Mesenchymal stem cell (in vitro differentiated cells and primary cell): ENCODE results near the gene COL24A1.
"Not testable (repeated sequence)": the region's sequence is repeated elsewhere in the genome, so short reads cannot be mapped to it uniquely, and the experiment has no call there.

Experiments
- DNase-seq: peaks from one replicate; pipeline ENCODE4 v3.0.0-alpha.2; 2013
- H2AFZ ChIP-seq: one replicate; pipeline ENCODE4 v1.6.1; 2013; ENCODE audit warnings: low read depth, mild to moderate bottlenecking, control low read depth, inconsistent platforms, low read length, moderate library complexity
- H2AK5ac ChIP-seq: 2 replicates; pipeline ENCODE4 v1.6.1; 2013; ENCODE audit warnings: low read length, moderate library complexity, mild to moderate bottlenecking, inconsistent platforms; ENCODE audit not compliant: severe bottlenecking
- H2BK120ac ChIP-seq: one replicate; pipeline ENCODE4 v1.6.1; 2013; ENCODE audit warnings: low read depth, mild to moderate bottlenecking, inconsistent platforms, low read length, moderate library complexity
- H2BK12ac ChIP-seq, 2 experiments: one replicate each; pipeline ENCODE4 v1.6.1; 2013; ENCODE audit warnings: inconsistent platforms in 2 of 2, low read length in 2 of 2, mild to moderate bottlenecking in 2 of 2, moderate library complexity in 2 of 2, control low read depth in 1 of 2
- H2BK15ac ChIP-seq: one replicate; pipeline ENCODE4 v1.6.1; 2013; ENCODE audit warnings: mild to moderate bottlenecking, low read depth, inconsistent platforms; ENCODE audit not compliant: poor library complexity, severe bottlenecking
- H2BK5ac ChIP-seq: 2 replicates; pipeline ENCODE4 v1.6.1; 2013; ENCODE audit warnings: low read depth, mild to moderate bottlenecking, low read length, control low read depth, inconsistent platforms; ENCODE audit not compliant: poor library complexity, severe bottlenecking
- H3K14ac ChIP-seq, 2 experiments: one replicate each; pipeline ENCODE4 v1.6.1; 2013; ENCODE audit warnings: inconsistent platforms in 2 of 2, low read length in 2 of 2, control low read depth in 1 of 2, mild to moderate bottlenecking in 1 of 2, moderate library complexity in 1 of 2
- H3K18ac ChIP-seq, 2 experiments: one replicate each; pipeline ENCODE4 v1.6.1; 2013; ENCODE audit warnings: inconsistent platforms in 2 of 2, low read length in 2 of 2, control low read depth in 1 of 2, low read depth in 1 of 2, mild to moderate bottlenecking in 1 of 2
- H3K23ac ChIP-seq, 2 experiments: one replicate each; pipeline ENCODE4 v1.6.1; 2013; ENCODE audit warnings: inconsistent platforms in 2 of 2, low read length in 2 of 2, mild to moderate bottlenecking in 2 of 2, moderate library complexity in 2 of 2, control low read depth in 1 of 2
- H3K27ac ChIP-seq: 2 replicates; pipeline ENCODE4 v1.5.1; 2013; ENCODE audit warnings: mild to moderate bottlenecking, moderate library complexity, low read length, control low read depth, inconsistent platforms; ENCODE audit not compliant: poor library complexity, severe bottlenecking
- H3K27me3 ChIP-seq, 2 experiments: 2 replicates each; pipeline versions ENCODE4 v1.6.1 to v1.7.0; 2013; ENCODE audit warnings: low read length in 2 of 2, mild to moderate bottlenecking in 2 of 2, moderate library complexity in 2 of 2, control low read depth in 1 of 2, inconsistent platforms in 1 of 2; ENCODE audit not compliant: control insufficient read depth in 1 of 2, insufficient read depth in 1 of 2
- H3K36me3 ChIP-seq, 2 experiments: 2 replicates each; pipeline versions ENCODE4 v1.6.1 to v1.7.0; 2013; ENCODE audit warnings: low read length in 2 of 2, control low read depth in 1 of 2, inconsistent platforms in 1 of 2, low read depth in 1 of 2, mild to moderate bottlenecking in 1 of 2; ENCODE audit not compliant: insufficient read depth in 2 of 2, control insufficient read depth in 1 of 2
- H3K4ac ChIP-seq, 2 experiments: one replicate each; pipeline ENCODE4 v1.6.1; 2013; ENCODE audit warnings: inconsistent platforms in 2 of 2, low read length in 2 of 2, mild to moderate bottlenecking in 2 of 2, moderate library complexity in 2 of 2, control low read depth in 1 of 2, low read depth in 1 of 2
- H3K4me1 ChIP-seq: 2 replicates; pipeline ENCODE4 v1.6.1; 2013; ENCODE audit warnings: low read depth, low read length, control low read depth; ENCODE audit not compliant: control insufficient read depth, insufficient read depth
- H3K4me2 ChIP-seq: 2 replicates; pipeline ENCODE4 v1.6.1; 2013; ENCODE audit warnings: low read length, mild to moderate bottlenecking, inconsistent platforms; ENCODE audit not compliant: poor library complexity, severe bottlenecking
- H3K4me3 ChIP-seq, 2 experiments: 2 replicates each; pipeline versions ENCODE4 v1.5.1 to v1.7.0; 2013; ENCODE audit warnings: low read length in 2 of 2, mild to moderate bottlenecking in 2 of 2, control low read depth in 1 of 2, low read depth in 1 of 2; ENCODE audit not compliant: insufficient read depth in 1 of 2
- H3K79me1 ChIP-seq: replicated peaks from 2 replicates; pipeline ENCODE4 v1.6.1; 2013; ENCODE audit warnings: mild to moderate bottlenecking, control low read depth, low read length, inconsistent platforms; ENCODE audit not compliant: poor library complexity, severe bottlenecking
- H3K9ac ChIP-seq: 2 replicates; pipeline ENCODE4 v1.7.0; 2013; ENCODE audit warnings: mild to moderate bottlenecking, low read length, moderate library complexity
- H3K9me3 ChIP-seq: 2 replicates; pipeline ENCODE4 v1.7.0; 2013; ENCODE audit warnings: mild to moderate bottlenecking, low read length; ENCODE audit not compliant: control insufficient read depth
- H4K8ac ChIP-seq: one replicate; pipeline ENCODE4 v1.6.1; 2013; ENCODE audit warnings: inconsistent platforms, mild to moderate bottlenecking, low read length, moderate library complexity
- H4K91ac ChIP-seq: one replicate; pipeline ENCODE4 v1.6.1; 2013; ENCODE audit warnings: mild to moderate bottlenecking, low read length, inconsistent platforms
- WGBS: methylation state at CpG from one replicate; pipeline ENCODE4 v1.1.7; 2013; ENCODE audit warnings: mixed read lengths; 5-methylcytosine and 5-hydroxymethylcytosine counted together

Gene COL24A1

DNA sequence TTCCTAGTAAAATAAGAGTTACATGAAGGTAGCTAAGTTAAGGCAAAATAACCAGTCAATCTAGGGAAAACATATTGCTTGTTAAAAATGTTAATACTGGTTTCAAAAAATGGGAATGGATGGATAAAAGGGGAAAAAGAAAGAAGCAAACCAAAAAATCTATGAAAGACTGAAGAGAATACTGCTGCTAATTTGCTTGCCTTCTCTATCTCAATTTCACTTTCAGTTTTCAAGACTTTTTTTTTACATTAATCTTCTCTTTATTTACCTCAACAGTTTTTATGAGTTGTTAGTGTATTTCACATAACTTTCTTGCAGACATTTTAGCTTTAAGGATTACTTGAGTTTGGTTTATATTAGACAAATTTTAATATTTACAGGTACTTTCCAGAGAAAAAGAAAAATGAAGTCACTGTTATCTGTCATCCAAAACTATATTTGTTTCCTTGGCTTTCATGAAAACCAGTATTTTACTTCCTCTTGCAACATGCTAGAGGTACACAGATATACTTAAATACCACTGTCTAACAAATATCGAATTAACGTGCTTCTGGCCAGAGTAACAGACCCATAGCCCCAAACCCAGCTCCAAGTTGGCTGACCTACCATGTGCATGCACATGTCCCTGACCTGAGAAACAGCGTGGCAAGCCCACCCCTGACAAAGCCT lies 70.7 kb downstream of the COL24A1 start:
- Histone ChIP-seq H3K9me3 (no peaks in the 10 kb centered on the region), H3K4me2 (no peak overlapping the region)

DNA sequence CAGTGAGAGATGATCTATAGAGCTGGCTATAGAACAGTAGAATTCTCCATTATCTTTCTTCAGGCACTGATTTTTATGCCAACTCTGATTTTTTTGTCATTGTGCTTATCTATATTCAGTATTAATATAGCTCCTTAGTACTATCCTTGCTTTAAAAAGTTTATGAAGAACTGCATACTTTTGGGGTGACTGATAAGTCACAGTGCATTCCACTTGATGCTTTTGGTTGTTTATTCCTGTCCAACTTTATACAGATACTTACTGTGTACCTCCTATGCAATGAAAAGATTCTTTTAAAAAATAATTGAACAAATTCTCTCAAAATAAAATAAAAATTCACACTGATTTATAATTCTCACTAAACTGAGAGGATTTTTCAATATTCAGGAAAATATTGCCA lies 71.6 kb downstream of the COL24A1 start:
- no peak overlapping the region for H4K8ac ChIP-seq
- no peak overlapping the region for H3K14ac ChIP-seq
- no peak overlapping the region for H2BK15ac ChIP-seq
- H3K9me3 ChIP-seq: no peaks in the 10 kb centered on the region
- no peak overlapping the region for H2BK12ac ChIP-seq
- no peak overlapping the region for H3K4me2 ChIP-seq
- no peak overlapping the region for H3K4ac ChIP-seq
- no peak for DNase-seq
- H2AK5ac ChIP-seq: no peak overlapping the region
- H2BK5ac ChIP-seq: no peak overlapping the region
- H3K23ac ChIP-seq: no peak overlapping the region
- H3K9ac ChIP-seq: no peak overlapping the region
- no peak overlapping the region for H3K18ac ChIP-seq
- no peaks in the 10 kb centered on the region for H3K27me3 ChIP-seq
- H4K91ac ChIP-seq: no peak overlapping the region
- H2AFZ ChIP-seq: no peak overlapping the region
- no peaks in the 10 kb centered on the region for H3K36me3 ChIP-seq
- H2BK120ac ChIP-seq: no peak overlapping the region
- no peaks in the 10 kb centered on the region for H3K79me1 ChIP-seq
- H3K4me1 ChIP-seq: no peaks in the 10 kb centered on the region
- H3K27ac ChIP-seq: no peak overlapping the region
- H3K4me3 ChIP-seq: no peak overlapping the region

More for the DNA sequence above, 70.7 kb downstream of the COL24A1 start:
- H4K8ac ChIP-seq: no peak overlapping the region
- H3K4ac ChIP-seq: no peak overlapping the region
- DNase-seq: no peak
- no peak overlapping the region for H2AFZ ChIP-seq
- H2BK5ac ChIP-seq: no peak overlapping the region
- H2BK120ac ChIP-seq: no peak overlapping the region
- H3K23ac ChIP-seq: no peak overlapping the region
- no peak overlapping the region for H4K91ac ChIP-seq
- no peaks in the 10 kb centered on the region for H3K36me3 ChIP-seq
- H3K27me3 ChIP-seq: no peaks in the 10 kb centered on the region
- 82% methylated on average over 3 of the region's 3 CpGs for WGBS
- H2AK5ac ChIP-seq: no peak overlapping the region
- H2BK15ac ChIP-seq: no peak overlapping the region
- no peak overlapping the region for H3K27ac ChIP-seq
- no peaks in the 10 kb centered on the region for H3K79me1 ChIP-seq
- no peak overlapping the region for H3K4me3 ChIP-seq
- H3K4me1 ChIP-seq: no peaks in the 10 kb centered on the region
- no peak overlapping the region for H3K14ac ChIP-seq
- H3K9ac ChIP-seq: no peak overlapping the region
- no peak overlapping the region for H3K18ac ChIP-seq
- H2BK12ac ChIP-seq: no peak overlapping the region

DNA sequence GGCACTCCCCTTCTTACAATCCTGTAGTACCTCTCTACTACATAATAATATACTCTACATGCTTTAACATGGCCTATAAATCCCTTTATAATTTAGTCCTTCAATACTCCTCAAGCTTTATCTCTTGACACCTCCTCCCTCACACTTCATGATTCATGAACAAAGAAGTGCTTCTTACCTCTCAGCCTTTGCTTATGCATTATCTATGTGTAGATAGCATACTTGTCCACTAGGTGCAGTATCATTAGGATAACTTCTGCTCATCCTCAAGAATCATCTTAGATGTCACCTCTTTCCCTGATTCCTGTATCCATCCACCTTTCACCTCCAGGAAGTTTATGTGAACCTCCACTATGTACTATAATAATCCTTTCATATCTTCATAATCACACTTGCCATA lies 74.4 kb downstream of the COL24A1 start:
- Histone ChIP-seq H2AFZ (no peak overlapping the region), H3K14ac (no peak overlapping the region), H3K36me3 (no peaks in the 10 kb centered on the region), H3K18ac (no peak overlapping the region), H4K91ac (no peak overlapping the region), H3K79me1 (no peaks in the 10 kb centered on the region), H3K23ac (no peak overlapping the region), H2BK12ac (no peak overlapping the region), H3K27me3 (no peaks in the 10 kb centered on the region), H3K27ac (no peak overlapping the region), H3K4me2 (no peak overlapping the region), H4K8ac (no peak overlapping the region), H2AK5ac (no peak overlapping the region), H3K9me3 (peaks cover 5% of the 10 kb centered on the region), H2BK5ac (no peak overlapping the region), H2BK120ac (no peak overlapping the region), H3K4me3 (no peak overlapping the region), H3K4me1 (no peaks in the 10 kb centered on the region), H2BK15ac (no peak overlapping the region), H3K4ac (no peak overlapping the region), H3K9ac (no peak overlapping the region)
- DNase-seq: no peak

DNA sequence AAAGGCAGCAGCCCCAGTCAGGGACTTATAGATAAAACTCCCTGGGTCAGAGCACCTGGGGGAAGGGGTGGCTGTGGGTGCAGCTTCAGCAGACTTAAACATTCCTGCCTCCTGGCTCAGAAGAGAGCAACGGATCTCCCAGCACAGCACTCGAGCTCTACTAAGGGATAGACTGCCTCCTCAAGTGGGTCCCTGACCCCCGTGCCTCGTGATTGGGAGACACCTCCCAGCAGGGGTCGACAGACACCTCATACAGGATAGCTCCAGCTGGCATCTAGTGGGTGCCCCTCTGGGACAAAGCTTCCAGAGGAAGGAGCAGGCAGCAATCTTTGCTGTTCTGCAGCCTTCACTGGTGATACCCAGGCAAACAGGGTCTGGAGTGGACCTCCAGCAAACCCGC lies 84.1 kb downstream of the COL24A1 start:
- not testable (repeated sequence) for DNase-seq, H2BK5ac ChIP-seq, H3K4me3 ChIP-seq, H3K79me1 ChIP-seq, H4K8ac ChIP-seq, H3K36me3 ChIP-seq, H3K4me2 ChIP-seq, H2BK120ac ChIP-seq, H2AFZ ChIP-seq, H2AK5ac ChIP-seq, H4K91ac ChIP-seq, H2BK15ac ChIP-seq, H3K14ac ChIP-seq, H3K4me1 ChIP-seq, H3K9ac ChIP-seq, H3K27me3 ChIP-seq, H2BK12ac ChIP-seq, H3K9me3 ChIP-seq, H3K27ac ChIP-seq, H3K23ac ChIP-seq, H3K4ac ChIP-seq, H3K18ac ChIP-seq
- WGBS: 81% methylated on average over 6 of the region's 6 CpGs
